ENCODE measurements around the gene GPC5.

Gene GPC5

GRCh38 chr13:91464336-91464735, 65.9 kb downstream of the GPC5 start:
- DNase-seq = no peak

GRCh38 chr13:91467236-91467635, 68.8 kb downstream of the GPC5 start:
- no peak for DNase-seq

- peak; percentile 13 for DNase-seq
Observed at GRCh38 chr13:91468301-91468700, 69.9 kb downstream of the GPC5 start.

GRCh38 chr13:91470084-91470621, 71.7 kb downstream of the GPC5 start:
- DNase-seq = no peak

GRCh38 chr13:91470681-91471080, 72.3 kb downstream of the GPC5 start:
- no peak for DNase-seq

GRCh38 chr13:91482427-91482826, 84.0 kb downstream of the GPC5 start:
- peak; percentile 16 for DNase-seq

GRCh38 chr13:91491980-91492379, 93.6 kb downstream of the GPC5 start:
- no peak for DNase-seq

- no peak for DNase-seq
Observed at GRCh38 chr13:91493442-91493841, 95.0 kb downstream of the GPC5 start.

GRCh38 chr13:91498298-91498697, 99.9 kb downstream of the GPC5 start:
- no peak for DNase-seq

GRCh38 chr13:91504216-91504615, 105.8 kb downstream of the GPC5 start:
- DNase-seq = no peak

- DNase-seq = no peak
Observed at GRCh38 chr13:91506759-91507158, 108.3 kb downstream of the GPC5 start.

GRCh38 chr13:91510058-91510457, 111.6 kb downstream of the GPC5 start:
- no peak for DNase-seq

- DNase-seq = no peak
Observed at GRCh38 chr13:91513790-91514189, 115.4 kb downstream of the GPC5 start.

GRCh38 chr13:91516799-91517198, 118.4 kb downstream of the GPC5 start:
- no peak for DNase-seq

GRCh38 chr13:91520952-91521351, 122.5 kb downstream of the GPC5 start:
- DNase-seq = no peak

- DNase-seq = peak; percentile 32
Observed at GRCh38 chr13:91523116-91523515, 124.7 kb downstream of the GPC5 start.

GRCh38 chr13:91526543-91527033, 128.2 kb downstream of the GPC5 start:
- DNase-seq = no peak

GRCh38 chr13:91529739-91530482, 131.5 kb downstream of the GPC5 start:
- no peak for DNase-seq

- DNase-seq = no peak
Observed at GRCh38 chr13:91531646-91532045, 133.2 kb downstream of the GPC5 start.

GRCh38 chr13:91533354-91533753, 134.9 kb downstream of the GPC5 start:
- DNase-seq = no peak

- DNase-seq = no peak
Observed at GRCh38 chr13:91534996-91535395, 136.6 kb downstream of the GPC5 start.

GRCh38 chr13:91537376-91537775, 139.0 kb downstream of the GPC5 start:
- DNase-seq = no peak

- no peak for DNase-seq
Observed at GRCh38 chr13:91539286-91540157, 141.1 kb downstream of the GPC5 start.
